H1 (cell line): Measurements from ENCODE around the gene KLKB1. TPM values are rescaled to one million over a fixed set of nuclear protein-coding genes. Genes with fewer than 3 reads are reported as not detected.

Experiments used
- CTCF ChIA-PET: fragments of 300-600 bp; sonication (Branson Sonifier 250); formaldehyde crosslinking; loops from one replicate; lab custom pipeline; 2021; ENCODE audit not compliant: partially characterized antibody; lab: Charles Lee
- POLR2A ChIA-PET: fragments of 300-600 bp; sonication (Branson Sonifier 250); formaldehyde crosslinking; loops from one replicate; lab custom pipeline; 2021; ENCODE audit warnings: inconsistent platforms; ENCODE audit not compliant: partially characterized antibody; lab: Charles Lee
- DNase-seq, 2 experiments: peaks; one replicate each; pipeline versions ENCODE4 v3.0.0 to v3.0.0-alpha.2; 2010 to 2022; ENCODE audit warnings: low spot score in 2 of 2, low read depth in 1 of 2, mixed read lengths in 1 of 2
- FAIRE-seq: peaks from 2 replicates; lab custom pipeline; 2011; peaks lifted over from hg19 to GRCh38; lab: Jason Lieb, UNC
- H2AFZ ChIP-seq: 2 replicates; pipeline ENCODE4 v1.8.1; 2012; ENCODE audit warnings: low read length, inconsistent platforms
- H2AK5ac ChIP-seq: 2 replicates; pipeline ENCODE4 v1.6.1; 2013; ENCODE audit warnings: low read depth, low read length
- H2BK120ac ChIP-seq: replicated peaks from 2 replicates; pipeline ENCODE3; 2013; ENCODE audit warnings: low read depth, low read length, inconsistent platforms
- H2BK12ac ChIP-seq: 2 replicates; pipeline ENCODE4 v1.6.1; 2013; ENCODE audit warnings: low read depth, low read length
- H2BK15ac ChIP-seq: 2 replicates; pipeline ENCODE4 v1.6.1; 2013; ENCODE audit warnings: low read length
- H2BK20ac ChIP-seq: 2 replicates; pipeline ENCODE4 v1.6.1; 2013; ENCODE audit warnings: low read length
- H2BK5ac ChIP-seq: 2 replicates; pipeline ENCODE4 v1.6.1; 2013; ENCODE audit warnings: low read depth, low read length
- H3K14ac ChIP-seq: 2 replicates; pipeline ENCODE4 v1.6.1; 2013; ENCODE audit warnings: inconsistent platforms; ENCODE audit not compliant: insufficient read length
- H3K18ac ChIP-seq: 2 replicates; pipeline ENCODE4 v1.6.1; 2013; ENCODE audit warnings: low read length; ENCODE audit errors: extremely low read depth
- H3K23ac ChIP-seq: 2 replicates; pipeline ENCODE4 v1.6.1; 2013; ENCODE audit warnings: inconsistent platforms; ENCODE audit not compliant: insufficient read length
- H3K23me2 ChIP-seq: 2 replicates; pipeline ENCODE4 v1.6.1; 2013; ENCODE audit warnings: low read depth, low read length
- H3K27ac ChIP-seq: 2 replicates; pipeline ENCODE4 v1.6.1; 2011; ENCODE audit warnings: low read depth, low read length, inconsistent platforms
- H3K27me3 ChIP-seq, 4 experiments: replicated peaks in 1 of 4; 1 replicate in 1 of 4; 2 replicates in 3 of 4; pipeline versions ENCODE4 v1.6.1 to v1.8.1; 2011 to 2013; ENCODE audit warnings: low read length in 3 of 4, mild to moderate bottlenecking in 3 of 4, inconsistent platforms in 2 of 4, mixed read lengths in 2 of 4, moderate library complexity in 1 of 4; ENCODE audit not compliant: control insufficient read depth in 3 of 4, insufficient read depth in 3 of 4; ENCODE audit errors: extremely low read depth in 1 of 4
- H3K36me3 ChIP-seq, 4 experiments: 2 replicates each; pipeline versions ENCODE4 v1.6.1 to v1.8.1; 2011 to 2013; ENCODE audit warnings: mild to moderate bottlenecking in 4 of 4, low read length in 3 of 4, moderate library complexity in 2 of 4, control low read depth in 1 of 4, inconsistent platforms in 1 of 4; ENCODE audit not compliant: insufficient read depth in 4 of 4, control insufficient read depth in 2 of 4
- H3K4ac ChIP-seq: replicated peaks from 2 replicates; pipeline ENCODE3; 2013; ENCODE audit warnings: low read length, low read depth, mixed read lengths, inconsistent platforms; ENCODE audit not compliant: insufficient read length
- H3K4me1 ChIP-seq, 4 experiments: replicated peaks in 1 of 4; 1 replicate in 1 of 4; 2 replicates in 3 of 4; pipeline versions ENCODE4 v1.6.1 to v1.8.1; 2011 to 2013; ENCODE audit warnings: low read length in 3 of 4, inconsistent platforms in 2 of 4, mixed read lengths in 1 of 4; ENCODE audit not compliant: insufficient read depth in 4 of 4, control insufficient read depth in 3 of 4
- H3K4me2 ChIP-seq, 2 experiments: 2 replicates each; pipeline versions ENCODE4 v1.6.1 to v1.8.1; 2011 to 2013; ENCODE audit warnings: low read depth in 2 of 2, low read length in 2 of 2, control low read depth in 1 of 2, inconsistent platforms in 1 of 2, mild to moderate bottlenecking in 1 of 2; ENCODE audit not compliant: insufficient read depth in 1 of 2
- H3K4me3 ChIP-seq, 4 experiments: fragments of 200-600, 300-600 bp in 1 of 4; sonication (generic), shearing (Covaris generic), sonication (Bioruptor Twin) in 1 of 4; 2 replicates each; pipeline versions ENCODE4 v1.5.1 to v1.8.1; 2011 to 2016; ENCODE audit warnings: low read length in 4 of 4, low read depth in 3 of 4, control low read depth in 2 of 4, inconsistent platforms in 2 of 4, mild to moderate bottlenecking in 2 of 4, mixed read lengths in 1 of 4, moderate library complexity in 1 of 4; ENCODE audit not compliant: insufficient read depth in 2 of 4; ENCODE audit errors: extremely low read depth in 1 of 4
- H3K56ac ChIP-seq: replicated peaks from 2 replicates; pipeline ENCODE3; 2013; ENCODE audit warnings: low read depth, mild to moderate bottlenecking, mixed read lengths, low read length, inconsistent platforms; ENCODE audit not compliant: insufficient read length
- H3K79me1 ChIP-seq: 2 replicates; pipeline ENCODE4 v1.6.1; 2013; ENCODE audit warnings: low read depth, low read length, control low read depth
- H3K79me2 ChIP-seq, 2 experiments: 2 replicates each; pipeline versions ENCODE4 v1.6.1 to v1.8.1; 2012 to 2013; ENCODE audit warnings: low read length in 2 of 2, mild to moderate bottlenecking in 2 of 2, inconsistent platforms in 1 of 2; ENCODE audit not compliant: insufficient read depth in 2 of 2, control insufficient read depth in 1 of 2
- H3K9ac ChIP-seq, 4 experiments: replicated peaks in 1 of 4; 1 replicate in 1 of 4; 2 replicates in 3 of 4; pipeline versions ENCODE4 v1.6.1 to v1.8.1; 2011 to 2013; ENCODE audit warnings: low read depth in 3 of 4, low read length in 3 of 4, control low read depth in 2 of 4, mild to moderate bottlenecking in 2 of 4, moderate library complexity in 2 of 4, inconsistent platforms in 1 of 4; ENCODE audit errors: extremely low read depth in 1 of 4
- H3K9me3 ChIP-seq, 2 experiments: 2 replicates each; pipeline versions ENCODE4 v1.6.1 to v1.8.1; 2012 to 2013; ENCODE audit warnings: mild to moderate bottlenecking in 2 of 2, moderate library complexity in 2 of 2, control low read depth in 1 of 2, inconsistent platforms in 1 of 2, low read depth in 1 of 2, low read length in 1 of 2, mixed read lengths in 1 of 2; ENCODE audit not compliant: insufficient read depth in 2 of 2
- H4K20me1 ChIP-seq, 2 experiments: replicated peaks in 1 of 2; 2 replicates each; pipeline versions ENCODE3 to v1.8.1; 2011 to 2013; ENCODE audit warnings: inconsistent platforms in 2 of 2, low read length in 2 of 2, mild to moderate bottlenecking in 1 of 2; ENCODE audit not compliant: insufficient read depth in 2 of 2, control insufficient read depth in 1 of 2
- H4K5ac ChIP-seq: 2 replicates; pipeline ENCODE4 v1.6.1; 2013; ENCODE audit warnings: low read length, low read depth, mixed read lengths, inconsistent platforms; ENCODE audit not compliant: insufficient read length
- H4K8ac ChIP-seq: 2 replicates; pipeline ENCODE4 v1.8.0; 2013; ENCODE audit warnings: mild to moderate bottlenecking, moderate library complexity, low read length, inconsistent platforms; ENCODE audit not compliant: insufficient read depth; ENCODE audit errors: extremely low read depth
- H4K91ac ChIP-seq: replicated peaks from 2 replicates; pipeline ENCODE3; 2013; ENCODE audit warnings: low read length, mixed read lengths, inconsistent platforms; ENCODE audit not compliant: insufficient read length
- ATF3 ChIP-seq: IDR thresholded peaks from 2 replicates; pipeline ENCODE4 v1.6.1; 2011; ENCODE audit warnings: low read depth, mild to moderate bottlenecking, low read length; ENCODE audit not compliant: insufficient read depth
- BRCA1 ChIP-seq: IDR thresholded peaks from 2 replicates; pipeline ENCODE4 v1.6.1; 2012; ENCODE audit warnings: low read depth, low read length, improper control_type of control experiment
- CEBPB ChIP-seq: IDR thresholded peaks from 2 replicates; pipeline ENCODE4 v1.6.1; 2012; ENCODE audit warnings: low read depth, low read length
- MAFK ChIP-seq: IDR thresholded peaks from 2 replicates; pipeline ENCODE4 v1.6.1; 2012; ENCODE audit warnings: low read depth, mild to moderate bottlenecking, improper control_type of control experiment, low read length
- MAX ChIP-seq: IDR thresholded peaks from 2 replicates; pipeline ENCODE4 v1.6.1; 2012; ENCODE audit warnings: inconsistent platforms
- RAD21 ChIP-seq, 2 experiments: IDR thresholded peaks in 1 of 2; conservative IDR thresholded peaks in 1 of 2; 2 replicates each; pipeline ENCODE4 v1.6.1; 2011; ENCODE audit warnings: low read depth in 2 of 2, low read length in 2 of 2, improper control_type of control experiment in 1 of 2, inconsistent platforms in 1 of 2, mild to moderate bottlenecking in 1 of 2, moderate library complexity in 1 of 2
- SIRT6 ChIP-seq: IDR thresholded peaks from one replicate; pipeline ENCODE4 v1.7.1; 2012; ENCODE audit warnings: low read length, inconsistent platforms
- SP1 ChIP-seq: IDR thresholded peaks from 2 replicates; pipeline ENCODE4 v1.6.1; 2011; ENCODE audit warnings: low read depth, low read length
- ZNF274 ChIP-seq: IDR thresholded peaks from 2 replicates; pipeline ENCODE4 v1.7.0; 2012; ENCODE audit warnings: low read length, borderline replicate concordance; ENCODE audit errors: extremely low read depth
- WGBS, 2 experiments: shearing (Covaris generic) in 1 of 2; methylation state at CpG; one replicate each; pipeline versions ENCODE4 v1.1.6 to v1.1.7; 2013 to 2015; ENCODE audit warnings: low lambda C conversion rate in 2 of 2, mixed read lengths in 2 of 2, inconsistent platforms in 1 of 2, low coverage in 1 of 2, missing lambda C conversion rate in 1 of 2; ENCODE audit not compliant: insufficient replicate concordance in 2 of 2, insufficient coverage in 1 of 2, insufficient read length in 1 of 2; ENCODE audit errors: extremely low coverage in 1 of 2, missing lambda C conversion rate in 1 of 2; 5-methylcytosine and 5-hydroxymethylcytosine counted together
- polyA plus RNA-seq, 7 experiments: library from polyadenylated mRNA; depleted of rRNA in 3 of 7; stranded (reverse) in 5 of 7; unstranded in 2 of 7; fragments of >200 nt in 5 of 7; fragments of 200-250 nt in 2 of 7; gene quantifications; 1 replicate in 5 of 7; 2 replicates in 1 of 7; 4 replicates in 1 of 7; pipeline versions ENCODE4 v1.2.1 to v1.2.3, GENCODE V29; 2011 to 2013; ENCODE audit warnings: missing spikeins in 2 of 7, mixed read lengths in 2 of 7
- total RNA-seq: library from RNA; stranded (reverse); fragmentation: NEBNext Ultra II Directional; extraction: Animal tissue kit (Norgen Biotek cat#: 25700); gene quantifications from 2 replicates; pipeline ENCODE4 v1.2.1, GENCODE V29; 2021

The KLKB1 gene
- total and polyA plus RNA-seq, 2 of the 8 experiments (the other 6 are each of a cell fraction or from before 2014, with no cell fraction given), result 12.0 to 20.9 TPM

GRCh38 chr4:186216465-186217024, 10.8 kb upstream of the KLKB1 start:
- Histone ChIP-seq H3K79me2 (no peaks in the 10 kb centered on the region), H3K4ac (no peak overlapping the region), H3K23me2 (no peaks in the 10 kb centered on the region), H3K18ac (no peak overlapping the region)
- no peak for FAIRE-seq
- TF ChIP-seq MAFK (no peak), ZNF274 (no peak), SIRT6 (no peak), MAX (no peak), ATF3 (no peak), RAD21 (IDR thresholded peaks at IDR 0.05 in 1 of 2, conservative IDR thresholded peaks at IDR 0.05 in 1 of 2; ENCODE audit: low read depth in 2 of 2, low read length in 2 of 2) (no peak), CEBPB (no peak), SP1 (no peak), BRCA1 (no peak)
- TF ChIP-seq, all 59 proteins: peak for 0
- ChIA-PET POLR2A (interaction anchor here (1.9 kb wide), 1 partner anchor 33 kb away, joined by 5 read pairs; no protein-coding TSS in a partner anchor), CTCF (no interaction called here)
- Histone ChIP-seq H4K8ac (no peak overlapping the region), H2AK5ac (no peak overlapping the region), H2BK120ac (no peak overlapping the region), H3K14ac (no peak overlapping the region), H4K5ac (no peak overlapping the region), H3K27me3 (no peaks in the 10 kb centered on the region; a peak in 2 of 7 replicates), H3K4me3 (no peak overlapping the region), H3K56ac (no peak overlapping the region), H4K91ac (no peak overlapping the region), H2BK5ac (no peak overlapping the region), H3K4me1 (no peaks in the 10 kb centered on the region), H3K79me1 (no peaks in the 10 kb centered on the region), H3K9ac (no peak overlapping the region), H2BK20ac (no peak overlapping the region), H3K36me3 (no peaks in the 10 kb centered on the region; a peak in 1 of 8 replicates), H2BK15ac (no peak overlapping the region), H3K27ac (no peak overlapping the region), H3K4me2 (no peak overlapping the region), H2BK12ac (no peak overlapping the region; the same call in 1 of the 2 replicates), H4K20me1 (no peaks in the 10 kb centered on the region), H2AFZ (peak overlapping the region; percentile 57; the same call in 1 of the 2 replicates), H3K9me3 (no peaks in the 10 kb centered on the region), H3K23ac (no peak overlapping the region)
- WGBS, 2 experiments, result 83% methylated on average over 8 of the region's 8 CpGs; no CpG with 5 or more reads in 1 of the 2 experiments
- DNase-seq, result no peak
